GM20431 (cell line): ENCODE results near the gene CARD11.
"Not testable (repeated sequence)": the region's sequence is repeated elsewhere in the genome, so short reads cannot be mapped to it uniquely, and the experiment has no call there.

Experiments
- in situ Hi-C: fragments of 300-500 bp; cut with MseI, MboI; formaldehyde crosslinking; loops from one replicate; pipeline ENCODE4 v1.15.0; 2020; ENCODE audit warnings: low sequenced_read_pairs; ENCODE audit not compliant: unreplicated experiment

Gene CARD11

GRCh38 chr7:3027005-3027845 is 16.4 kb downstream of the CARD11 start:
- in situ Hi-C loops: no loop called here

GRCh38 chr7:3025616-3026015 is 18.1 kb downstream of the CARD11 start:
- in situ Hi-C loops: no loop called here

- in situ Hi-C loops: no loop called here
Measured at GRCh38 chr7:3021825-3022224, 21.8 kb downstream of the CARD11 start.

- in situ Hi-C loops: not testable (repeated sequence)
Measured at GRCh38 chr7:3021224-3021623, 22.4 kb downstream of the CARD11 start.

- in situ Hi-C loops: no loop called here
Measured at GRCh38 chr7:3020416-3020815, 23.3 kb downstream of the CARD11 start.

- in situ Hi-C loops: no loop called here
Measured at GRCh38 chr7:3019801-3020200, 23.9 kb downstream of the CARD11 start.

GRCh38 chr7:3013975-3014792 is 29.5 kb downstream of the CARD11 start:
- in situ Hi-C loops: no loop called here

GRCh38 chr7:3011211-3011852 is 32.3 kb downstream of the CARD11 start:
- in situ Hi-C loops: no loop called here

GRCh38 chr7:3010161-3010560 is 33.5 kb downstream of the CARD11 start:
- in situ Hi-C loops: no loop called here

GRCh38 chr7:3009086-3009485 is 34.6 kb downstream of the CARD11 start:
- in situ Hi-C loops: no loop called here

- in situ Hi-C loops: no loop called here
Measured at GRCh38 chr7:3008386-3008785, 35.3 kb downstream of the CARD11 start.

- in situ Hi-C loops: no loop called here
Measured at GRCh38 chr7:3007696-3008095, 36.0 kb downstream of the CARD11 start.

GRCh38 chr7:3005257-3005656 is 38.4 kb downstream of the CARD11 start:
- in situ Hi-C loops: no loop called here

GRCh38 chr7:3003936-3004335 is 39.7 kb downstream of the CARD11 start:
- in situ Hi-C loops: no loop called here

GRCh38 chr7:3002631-3003030 is 41.0 kb downstream of the CARD11 start:
- in situ Hi-C loops: no loop called here

- in situ Hi-C loops: no loop called here
Measured at GRCh38 chr7:3000566-3000965, 43.1 kb downstream of the CARD11 start.

GRCh38 chr7:2999078-2999500 is 44.6 kb downstream of the CARD11 start:
- in situ Hi-C loops: no loop called here

GRCh38 chr7:2997014-2997413 is 46.7 kb downstream of the CARD11 start:
- in situ Hi-C loops: no loop called here

GRCh38 chr7:2996141-2996540 is 47.5 kb downstream of the CARD11 start:
- in situ Hi-C loops: no loop called here

- in situ Hi-C loops: no loop called here
Measured at GRCh38 chr7:2993868-2994267, 49.8 kb downstream of the CARD11 start.

- in situ Hi-C loops: no loop called here
Measured at GRCh38 chr7:2993396-2993795, 50.3 kb downstream of the CARD11 start.
